ENCODE results near the gene IMPDH2. TPM values are rescaled to one million over a fixed set of nuclear protein-coding genes. Genes with fewer than 3 reads are reported as not detected.

The IMPDH2 gene
- total and polyA plus RNA-seq, 2 donors from 2014 or later, result 99.9 to 132 TPM

DNA sequence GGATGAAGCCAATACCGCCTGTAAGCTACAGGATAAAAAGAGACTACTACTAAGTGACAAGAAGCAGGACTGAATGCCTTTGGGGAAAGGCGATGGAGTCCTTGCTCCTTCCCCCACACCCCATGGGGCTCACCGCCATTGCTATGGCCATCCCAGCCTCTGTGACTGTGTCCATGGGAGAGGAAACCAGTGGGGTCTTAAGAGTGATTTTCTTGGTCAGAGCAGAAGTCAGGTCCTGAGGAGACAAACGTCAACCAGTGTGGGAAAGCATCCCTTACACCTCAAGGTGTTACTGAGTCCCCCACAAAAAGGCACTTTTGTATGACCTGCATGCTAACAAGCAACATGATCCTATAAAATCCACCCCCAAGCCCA lies 913 bp downstream of the IMPDH2 start:
- Histone ChIP-seq H3K36me3 (ENCODE audit: control insufficient read depth in 2 of 3, insufficient read depth in 3 of 3, low read length in 3 of 3) (peaks cover 18 to 67% (median 42%) of the 10 kb centered on the region in 3 donors), H3K9me3 (ENCODE audit: control insufficient read depth in 2 of 3, insufficient read depth in 1 of 3, low read length in 3 of 3) (no peaks in the 10 kb centered on the region), H3K4me3 (ENCODE audit: low read length in 3 of 3) (peak overlapping the region; percentile 65 to 87 (median 78)), H3K27ac (ENCODE audit: low read depth in 2 of 2, low read length in 2 of 2) (peak overlapping the region in 1 of 2 donors; percentile 97), H3K9ac (ENCODE audit: low read length in 3 of 3) (peak overlapping the region; percentile 65 to 96 (median 82)), H3K4me1 (ENCODE audit: control insufficient read depth in 2 of 3, insufficient read depth in 2 of 3, low read depth in 1 of 3, low read length in 3 of 3) (peaks cover 0 to 18% (median 9%) of the 10 kb centered on the region in 3 donors), H3K27me3 (ENCODE audit: control insufficient read depth, insufficient read depth, low read length) (no peaks in the 10 kb centered on the region)
- intact Hi-C loops (cut with DNase I), result no loop called here
- FAIRE-seq (no peak), DNase-seq (no peak)
- TF ChIP-seq, protein P1, sequence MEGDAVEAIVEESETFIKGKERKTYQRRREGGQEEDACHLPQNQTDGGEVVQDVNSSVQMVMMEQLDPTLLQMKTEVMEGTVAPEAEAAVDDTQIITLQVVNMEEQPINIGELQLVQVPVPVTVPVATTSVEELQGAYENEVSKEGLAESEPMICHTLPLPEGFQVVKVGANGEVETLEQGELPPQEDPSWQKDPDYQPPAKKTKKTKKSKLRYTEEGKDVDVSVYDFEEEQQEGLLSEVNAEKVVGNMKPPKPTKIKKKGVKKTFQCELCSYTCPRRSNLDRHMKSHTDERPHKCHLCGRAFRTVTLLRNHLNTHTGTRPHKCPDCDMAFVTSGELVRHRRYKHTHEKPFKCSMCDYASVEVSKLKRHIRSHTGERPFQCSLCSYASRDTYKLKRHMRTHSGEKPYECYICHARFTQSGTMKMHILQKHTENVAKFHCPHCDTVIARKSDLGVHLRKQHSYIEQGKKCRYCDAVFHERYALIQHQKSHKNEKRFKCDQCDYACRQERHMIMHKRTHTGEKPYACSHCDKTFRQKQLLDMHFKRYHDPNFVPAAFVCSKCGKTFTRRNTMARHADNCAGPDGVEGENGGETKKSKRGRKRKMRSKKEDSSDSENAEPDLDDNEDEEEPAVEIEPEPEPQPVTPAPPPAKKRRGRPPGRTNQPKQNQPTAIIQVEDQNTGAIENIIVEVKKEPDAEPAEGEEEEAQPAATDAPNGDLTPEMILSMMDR (IDR thresholded peaks at IDR 0.05; ENCODE audit: borderline replicate concordance, extremely low read depth, insufficient read depth), result no peak

DNA sequence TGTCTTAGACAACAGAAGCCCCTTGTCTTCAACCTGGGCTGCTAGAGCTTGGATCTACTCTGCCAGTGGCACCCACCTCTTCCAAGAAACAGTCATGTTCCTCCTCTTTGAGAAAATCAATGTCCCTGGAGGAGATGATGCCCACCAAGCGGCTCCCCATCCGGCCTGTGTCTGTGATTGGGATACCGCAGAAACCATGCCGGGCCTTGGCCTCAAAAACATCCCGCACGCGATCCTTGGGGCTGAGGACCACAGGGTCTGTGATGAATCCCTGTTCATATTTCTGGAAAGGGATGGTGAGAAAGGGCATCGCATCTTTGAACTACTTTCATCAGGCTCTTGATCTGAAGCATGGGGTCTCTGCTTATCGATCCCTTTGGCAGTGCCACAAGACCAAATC lies 1.6 kb downstream of the IMPDH2 start:
- Histone ChIP-seq H3K27me3 (ENCODE audit: control insufficient read depth, insufficient read depth, low read length) (no peaks in the 10 kb centered on the region), H3K27ac (ENCODE audit: low read depth in 2 of 2, low read length in 2 of 2) (no peak overlapping the region), H3K36me3 (ENCODE audit: control insufficient read depth in 2 of 3, insufficient read depth in 3 of 3, low read length in 3 of 3) (peaks cover 15 to 60% (median 35%) of the 10 kb centered on the region in 3 donors), H3K4me3 (ENCODE audit: low read length in 3 of 3) (no peak overlapping the region), H3K9me3 (ENCODE audit: control insufficient read depth in 2 of 3, insufficient read depth in 1 of 3, low read length in 3 of 3) (no peaks in the 10 kb centered on the region), H3K4me1 (ENCODE audit: control insufficient read depth in 2 of 3, insufficient read depth in 2 of 3, low read depth in 1 of 3, low read length in 3 of 3) (peaks cover 0 to 24% (median 9%) of the 10 kb centered on the region in 3 donors), H3K9ac (ENCODE audit: low read length in 3 of 3) (no peak overlapping the region)
- TF ChIP-seq, protein P1 (IDR thresholded peaks at IDR 0.05; ENCODE audit: borderline replicate concordance, extremely low read depth, insufficient read depth), result no peak
- DNase-seq (peak in 1 of 5 donors; percentile 34), FAIRE-seq (no peak)
- intact Hi-C loops (cut with DNase I), result no loop called here

DNA sequence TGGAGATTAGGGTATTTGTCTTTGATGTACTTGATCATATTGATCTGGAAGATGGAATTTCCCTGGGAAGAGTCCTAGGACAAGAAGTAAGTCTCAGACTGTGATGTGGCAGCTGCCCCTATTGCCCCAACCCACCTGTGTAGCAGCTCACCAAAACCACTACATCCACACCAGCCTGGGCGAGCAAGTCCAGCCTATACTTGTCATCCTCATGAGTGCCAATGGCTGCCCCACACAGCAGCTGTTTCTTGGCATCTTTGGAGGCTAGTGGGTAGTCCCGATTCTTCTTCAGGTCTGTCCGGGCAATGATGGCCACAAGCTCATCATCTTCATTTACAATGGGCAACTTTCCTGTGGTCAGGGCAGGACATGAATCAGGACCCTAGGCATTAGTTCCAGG lies 2.7 kb downstream of the IMPDH2 start:
- no peaks in the 10 kb centered on the region for H3K9me3 ChIP-seq (ENCODE audit: control insufficient read depth in 2 of 3, insufficient read depth in 1 of 3, low read length in 3 of 3)
- no peak overlapping the region for H3K27ac ChIP-seq (ENCODE audit: low read depth in 2 of 2, low read length in 2 of 2)
- peaks cover 0 to 27% (median 9%) of the 10 kb centered on the region in 3 donors for H3K4me1 ChIP-seq (ENCODE audit: control insufficient read depth in 2 of 3, insufficient read depth in 2 of 3, low read depth in 1 of 3, low read length in 3 of 3)
- H3K27me3 ChIP-seq (ENCODE audit: control insufficient read depth, insufficient read depth, low read length), result no peaks in the 10 kb centered on the region
- TF ChIP-seq, protein P1 (IDR thresholded peaks at IDR 0.05; ENCODE audit: borderline replicate concordance, extremely low read depth, insufficient read depth), result no peak
- H3K36me3 ChIP-seq (ENCODE audit: control insufficient read depth in 2 of 3, insufficient read depth in 3 of 3, low read length in 3 of 3), result peaks cover 9 to 49% (median 24%) of the 10 kb centered on the region in 3 donors
- no peak overlapping the region for H3K4me3 ChIP-seq (ENCODE audit: low read length in 3 of 3)
- H3K9ac ChIP-seq (ENCODE audit: low read length in 3 of 3), result no peak overlapping the region
- peak in 1 of 5 donors; percentile 27 for DNase-seq
- intact Hi-C loops (cut with DNase I), result no loop called here
- no peak for FAIRE-seq
